ENCODE results near the gene SORCS3.

Gene SORCS3

GRCh38 chr10:105171945-105172344, 530.9 kb downstream of the SORCS3 start:
- DNase-seq (ENCODE audit: low read depth in 2 of 2) = no peak

- no peak for DNase-seq (ENCODE audit: low read depth in 2 of 2)
Measured at GRCh38 chr10:105181626-105182025, 540.5 kb downstream of the SORCS3 start.

GRCh38 chr10:105183536-105183935, 542.4 kb downstream of the SORCS3 start:
- no peak for DNase-seq (ENCODE audit: low read depth in 2 of 2)

DNA sequence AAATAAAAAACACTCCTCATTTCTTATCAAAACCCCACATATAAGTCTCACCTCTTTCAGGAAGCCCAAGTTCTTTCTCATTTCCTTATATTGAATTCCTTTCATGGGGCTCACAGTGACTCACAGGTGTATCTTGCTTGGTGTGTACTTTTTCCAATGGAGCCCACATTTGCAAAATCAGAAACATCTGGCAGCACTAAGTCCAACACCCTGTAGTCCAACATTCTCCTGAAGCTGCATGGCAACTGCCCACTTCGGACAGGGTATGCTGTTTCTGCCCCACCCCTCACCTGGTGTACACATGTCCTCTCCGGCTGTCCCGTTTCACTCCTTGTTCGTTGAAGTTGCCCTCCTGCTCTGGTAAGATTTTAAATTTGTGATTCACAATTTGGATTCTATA, 544.1 kb downstream of the SORCS3 start:
- DNase-seq (ENCODE audit: low read depth in 2 of 2) = no peak

GRCh38 chr10:105187243-105187642, 546.2 kb downstream of the SORCS3 start:
- no peak for DNase-seq (ENCODE audit: low read depth in 2 of 2)

DNA sequence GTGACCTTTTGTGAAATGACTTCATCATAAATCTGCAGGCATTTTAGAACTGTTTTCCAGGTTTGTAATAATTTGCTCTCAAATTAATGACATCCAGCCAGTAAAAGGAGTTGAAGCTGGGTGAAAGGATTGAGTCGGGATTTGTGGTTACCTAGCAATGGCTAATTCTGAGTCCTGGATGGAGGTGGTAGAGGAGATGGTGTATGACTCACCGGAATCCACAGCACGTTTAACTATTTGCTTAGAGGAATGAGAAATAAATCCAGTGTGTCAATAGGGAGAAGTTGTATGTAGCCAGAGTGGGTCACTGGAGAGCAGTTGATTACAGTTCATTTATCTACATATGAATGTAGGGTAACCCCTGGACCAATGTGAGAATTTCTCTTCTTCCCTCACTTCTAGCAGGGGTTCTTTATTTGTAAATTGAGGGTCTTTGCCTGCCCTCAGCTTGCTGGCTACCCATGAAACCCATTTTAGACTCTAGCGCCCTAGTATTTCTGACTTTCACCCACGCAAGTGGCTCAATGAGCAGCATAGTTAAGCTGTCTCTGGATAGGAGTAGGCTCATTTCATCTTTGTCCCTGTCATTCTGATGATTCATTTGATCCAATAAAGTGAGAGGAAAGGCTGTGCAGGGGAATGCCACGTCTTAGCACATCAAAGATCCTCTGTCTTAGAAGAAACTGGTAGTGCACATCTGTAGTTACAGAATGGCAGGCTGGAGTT, 547.8 kb downstream of the SORCS3 start:
- no peak for DNase-seq (ENCODE audit: low read depth in 2 of 2)

DNA sequence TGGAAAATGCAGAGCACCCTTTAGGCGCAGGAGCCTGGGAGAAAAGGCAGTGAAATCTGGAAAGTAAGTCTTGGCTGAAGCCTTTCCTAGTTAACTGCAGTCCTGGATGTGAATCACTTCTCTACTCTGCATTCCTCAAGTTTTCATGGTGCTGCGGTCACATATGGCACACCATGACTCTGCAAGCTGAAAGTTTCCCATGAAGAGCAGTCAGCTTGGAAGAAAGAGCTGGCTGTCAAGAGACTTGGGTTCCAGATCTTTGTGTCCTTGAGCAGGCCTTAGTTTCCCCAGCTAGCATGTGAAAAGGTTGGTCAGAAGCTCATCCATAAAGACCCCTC, 548.3 kb downstream of the SORCS3 start:
- no peak for DNase-seq (ENCODE audit: low read depth in 2 of 2)

DNA sequence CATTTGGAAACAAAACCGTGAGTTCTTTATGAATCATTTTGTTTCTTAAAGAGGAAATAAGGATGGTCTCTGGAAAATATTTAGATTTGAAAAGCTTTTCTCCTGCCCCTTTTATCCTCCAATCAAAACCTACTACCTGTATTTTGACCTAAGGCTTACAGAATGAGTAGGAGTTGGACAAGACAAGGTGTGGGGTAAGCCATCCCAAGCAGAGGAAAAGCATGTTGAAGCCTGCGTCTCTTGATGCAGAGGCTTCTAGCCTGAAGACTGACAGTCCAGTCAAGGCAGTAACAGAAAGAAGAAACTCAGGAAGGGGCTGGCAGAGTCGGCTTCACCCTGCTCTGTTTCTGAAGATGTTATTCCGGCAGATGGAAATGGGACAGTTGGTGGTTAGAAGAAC, 551.1 kb downstream of the SORCS3 start:
- DNase-seq (ENCODE audit: low read depth in 2 of 2) = no peak

DNA sequence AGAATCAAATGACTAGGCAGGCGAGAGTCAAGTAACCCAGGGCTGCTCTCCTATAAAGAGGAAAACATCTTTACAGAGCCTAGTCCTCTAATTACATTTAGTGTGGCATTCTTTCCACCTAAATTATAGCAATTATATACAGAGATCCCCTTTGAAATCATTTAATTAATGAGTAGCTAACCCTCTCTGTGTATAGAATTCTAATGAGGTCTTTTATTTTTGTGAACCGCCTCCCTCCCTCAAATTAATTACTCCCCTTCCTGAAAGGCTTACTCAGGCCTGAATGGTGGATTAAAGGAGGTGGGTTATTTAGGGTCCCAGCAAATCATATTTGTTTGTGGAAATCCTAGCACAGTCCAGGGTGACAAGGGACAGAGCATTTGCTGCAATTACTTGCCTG, 551.8 kb downstream of the SORCS3 start:
- DNase-seq (ENCODE audit: low read depth in 2 of 2) = no peak

DNA sequence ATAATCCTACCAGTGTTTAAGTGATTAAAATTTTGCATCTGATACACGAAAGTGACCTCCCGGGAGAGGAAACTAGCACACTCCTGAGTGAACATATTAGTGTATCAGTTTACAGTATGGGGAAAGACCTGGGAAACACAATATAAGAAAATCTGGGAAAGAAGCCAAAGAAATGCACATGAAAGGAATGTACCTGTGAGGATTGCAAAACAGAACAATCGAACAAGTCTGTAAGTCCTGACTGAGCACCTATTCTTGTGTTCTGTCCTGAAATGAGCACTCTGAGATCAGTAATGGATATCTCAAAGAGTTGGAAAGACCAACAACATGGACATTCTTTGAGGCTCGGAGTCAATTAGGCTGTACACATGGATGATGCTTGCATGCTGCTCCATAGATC, 554.7 kb downstream of the SORCS3 start:
- DNase-seq (ENCODE audit: low read depth in 2 of 2) = no peak

GRCh38 chr10:105197598-105198364, 556.7 kb downstream of the SORCS3 start:
- no peak for DNase-seq (ENCODE audit: low read depth in 2 of 2)

DNA sequence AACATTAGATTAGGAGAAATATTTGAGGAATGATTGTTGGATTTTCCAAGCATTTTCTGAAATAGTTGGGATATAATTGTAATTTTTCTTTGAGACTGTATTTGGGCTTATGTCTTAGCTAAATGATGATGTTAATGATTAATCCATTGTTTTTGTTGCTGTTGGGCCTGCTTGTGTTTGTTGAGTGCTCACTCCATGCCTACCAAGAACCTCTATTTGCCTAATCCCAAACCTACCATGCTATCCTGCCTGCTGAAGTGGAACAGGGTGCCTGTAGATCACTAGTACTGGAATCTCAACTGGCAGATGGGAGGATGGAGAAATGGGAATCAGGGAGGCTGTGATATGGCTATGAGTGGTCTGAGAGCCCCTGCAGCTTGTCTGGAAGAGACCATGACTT, 565.5 kb downstream of the SORCS3 start:
- DNase-seq (ENCODE audit: low read depth in 2 of 2) = no peak

DNA sequence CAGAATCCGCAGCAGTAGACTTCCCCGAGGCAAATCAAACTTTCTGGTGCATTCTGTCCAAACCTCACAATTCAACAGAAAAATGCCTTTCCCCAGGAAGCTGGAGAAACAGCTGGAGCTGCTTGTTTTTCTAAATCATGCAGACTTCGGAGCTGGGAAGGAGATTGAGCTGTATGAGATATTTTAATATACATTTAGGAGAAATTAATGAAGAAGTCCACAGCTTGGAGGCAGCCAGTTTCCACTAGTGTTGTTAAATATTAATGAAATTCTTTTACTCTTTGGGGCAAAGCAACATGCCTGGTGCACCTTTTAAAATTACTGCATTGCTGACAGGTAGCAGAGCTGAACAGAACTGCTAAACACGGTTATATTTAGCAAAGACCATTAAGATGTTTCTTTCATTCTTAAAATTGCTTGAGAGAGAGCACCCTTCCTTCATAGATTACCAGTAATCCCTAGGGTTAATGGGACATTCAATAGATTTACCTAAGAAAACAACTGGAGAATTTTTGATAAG, 566.4 kb downstream of the SORCS3 start:
- DNase-seq (ENCODE audit: low read depth in 2 of 2) = no peak

DNA sequence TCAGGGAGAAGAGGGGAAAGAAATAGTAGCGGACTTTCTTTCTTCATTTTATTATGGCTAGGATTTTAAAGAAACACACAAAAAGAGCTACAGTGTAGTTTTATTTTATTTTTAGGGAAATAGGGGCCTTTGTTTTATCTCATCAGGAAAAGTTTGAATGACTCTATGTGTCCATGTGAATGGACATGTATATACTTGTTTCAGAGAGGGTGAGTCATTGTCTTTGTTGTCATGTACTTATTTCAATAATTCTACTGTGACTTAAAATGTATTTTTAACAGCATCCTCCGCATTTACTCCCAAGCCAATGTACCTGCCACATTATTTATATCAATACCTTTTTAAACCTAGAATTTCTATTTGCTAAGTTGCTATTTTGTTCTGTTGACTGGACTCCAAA, 569.5 kb downstream of the SORCS3 start:
- DNase-seq (ENCODE audit: low read depth in 2 of 2) = no peak

DNA sequence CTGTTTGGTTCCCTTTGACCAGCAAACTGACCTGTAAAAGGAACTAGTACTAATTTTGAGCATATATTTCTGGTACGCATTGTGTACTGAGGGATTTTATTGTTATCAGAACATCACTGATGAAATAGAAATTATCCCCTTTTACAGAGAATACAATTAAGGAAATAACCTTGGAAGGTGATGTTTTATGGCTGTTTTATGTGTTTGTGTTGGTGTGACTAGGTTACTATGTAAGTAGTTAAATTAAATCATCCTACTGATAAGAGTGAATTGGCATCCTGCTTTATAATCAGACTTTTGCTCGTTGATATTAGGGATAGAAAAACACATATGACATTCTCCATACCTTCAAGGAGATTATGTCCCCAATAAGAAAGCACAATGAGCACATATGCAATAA, 596.6 kb downstream of the SORCS3 start:
- DNase-seq (ENCODE audit: low read depth in 2 of 2) = no peak

- DNase-seq (ENCODE audit: low read depth in 2 of 2) = no peak
Measured at GRCh38 chr10:105239311-105240219, 598.5 kb downstream of the SORCS3 start.

DNA sequence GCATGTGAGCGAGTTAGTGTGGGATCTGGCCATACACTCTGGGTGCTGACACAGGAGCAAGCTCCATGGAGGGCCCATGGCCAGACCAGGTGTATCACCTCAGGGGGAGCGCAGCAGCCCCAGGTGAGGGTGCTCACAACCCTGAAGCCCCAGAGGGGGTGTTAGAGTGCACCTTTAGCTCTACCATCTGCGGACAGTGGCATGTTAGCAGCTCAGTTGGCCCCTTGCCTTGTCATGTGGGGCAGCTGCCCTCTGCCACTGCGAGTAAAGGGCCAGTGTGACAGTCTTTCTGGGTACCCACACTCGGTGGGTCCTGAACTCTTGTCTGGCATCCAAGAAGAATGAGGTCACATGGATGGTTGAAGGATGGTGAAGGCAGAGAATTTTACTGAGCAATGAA, 600.2 kb downstream of the SORCS3 start:
- DNase-seq (ENCODE audit: low read depth in 2 of 2) = no peak

DNA sequence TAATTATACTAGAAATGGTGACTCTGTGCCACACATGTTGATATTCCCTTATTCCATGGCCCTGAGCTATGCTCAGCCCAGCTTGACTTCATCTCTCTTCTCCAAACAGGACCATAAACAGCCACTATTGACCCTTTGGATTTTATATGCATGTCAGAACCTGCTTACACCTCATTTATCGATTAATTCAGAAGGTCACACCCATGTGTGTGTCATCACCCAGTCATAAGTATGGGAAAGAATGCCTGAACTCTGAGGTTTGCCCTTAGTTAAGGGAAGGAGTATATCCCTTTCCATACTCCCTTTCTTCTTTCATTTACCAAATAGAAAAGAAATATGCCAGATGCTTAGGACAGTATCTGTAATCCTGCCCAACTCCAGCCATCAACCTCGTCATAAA, 602.3 kb downstream of the SORCS3 start:
- no peak for DNase-seq (ENCODE audit: low read depth in 2 of 2)

DNA sequence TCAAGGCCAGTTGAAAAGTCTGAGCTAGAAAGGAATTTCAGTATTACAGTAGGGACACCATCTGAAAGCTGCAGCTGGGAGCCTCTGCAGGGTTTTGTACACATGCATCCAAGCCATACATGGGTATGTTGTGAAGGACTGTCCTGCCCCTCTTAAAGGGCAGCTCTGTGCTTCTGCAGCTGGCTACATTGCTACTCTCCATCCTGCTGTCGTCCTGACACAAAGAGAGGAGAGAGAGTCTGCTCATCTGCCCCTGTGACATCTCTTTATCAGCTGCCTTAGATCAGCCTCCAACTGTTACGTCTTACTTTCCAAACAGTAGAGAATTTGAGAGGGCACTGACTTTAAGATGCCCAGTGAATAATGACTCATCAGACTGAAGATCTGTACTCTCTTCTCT, 602.7 kb downstream of the SORCS3 start:
- no peak for DNase-seq (ENCODE audit: low read depth in 2 of 2)

GRCh38 chr10:105247831-105248499, 606.9 kb downstream of the SORCS3 start:
- DNase-seq (ENCODE audit: low read depth in 2 of 2) = no peak

DNA sequence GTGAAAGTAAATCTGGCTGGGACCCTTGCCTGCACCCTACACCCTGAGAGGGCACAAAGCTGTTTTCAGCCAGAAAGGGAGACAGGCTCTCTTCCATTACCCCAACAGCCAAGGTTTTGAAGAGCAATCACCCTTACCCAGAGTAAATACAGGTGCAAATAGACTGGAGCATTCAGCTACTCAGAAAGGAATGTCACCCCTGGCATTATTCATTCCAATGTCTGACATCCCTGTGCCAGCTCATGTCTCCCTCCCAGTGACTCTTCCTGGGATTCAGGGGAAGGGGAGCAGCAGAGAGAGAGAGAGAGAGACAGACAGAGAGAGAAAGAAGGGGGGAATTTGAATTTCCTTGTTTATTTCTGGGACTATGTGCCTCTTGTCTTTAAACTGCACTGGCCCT, 611.8 kb downstream of the SORCS3 start:
- DNase-seq (ENCODE audit: low read depth in 2 of 2) = no peak
